ENCODE data around the gene F3.

GRCh38 chr1:94539496-94539895, 2.1 kb downstream of the F3 start:
- no peak for TF ChIP-seq RAD21 (IDR thresholded peaks at IDR 0.05; ENCODE audit: low read length)
- no peak for TF ChIP-seq ZBTB33 (IDR thresholded peaks at IDR 0.05; ENCODE audit: borderline replicate concordance, low read depth)
- no peak for TF ChIP-seq REST (IDR thresholded peaks at IDR 0.05; ENCODE audit: low read depth, low read length)
- TF ChIP-seq, protein P1, sequence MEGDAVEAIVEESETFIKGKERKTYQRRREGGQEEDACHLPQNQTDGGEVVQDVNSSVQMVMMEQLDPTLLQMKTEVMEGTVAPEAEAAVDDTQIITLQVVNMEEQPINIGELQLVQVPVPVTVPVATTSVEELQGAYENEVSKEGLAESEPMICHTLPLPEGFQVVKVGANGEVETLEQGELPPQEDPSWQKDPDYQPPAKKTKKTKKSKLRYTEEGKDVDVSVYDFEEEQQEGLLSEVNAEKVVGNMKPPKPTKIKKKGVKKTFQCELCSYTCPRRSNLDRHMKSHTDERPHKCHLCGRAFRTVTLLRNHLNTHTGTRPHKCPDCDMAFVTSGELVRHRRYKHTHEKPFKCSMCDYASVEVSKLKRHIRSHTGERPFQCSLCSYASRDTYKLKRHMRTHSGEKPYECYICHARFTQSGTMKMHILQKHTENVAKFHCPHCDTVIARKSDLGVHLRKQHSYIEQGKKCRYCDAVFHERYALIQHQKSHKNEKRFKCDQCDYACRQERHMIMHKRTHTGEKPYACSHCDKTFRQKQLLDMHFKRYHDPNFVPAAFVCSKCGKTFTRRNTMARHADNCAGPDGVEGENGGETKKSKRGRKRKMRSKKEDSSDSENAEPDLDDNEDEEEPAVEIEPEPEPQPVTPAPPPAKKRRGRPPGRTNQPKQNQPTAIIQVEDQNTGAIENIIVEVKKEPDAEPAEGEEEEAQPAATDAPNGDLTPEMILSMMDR (IDR thresholded peaks at IDR 0.05): no peak
- TF ChIP-seq EP300 (IDR thresholded peaks at IDR 0.05; ENCODE audit: borderline replicate concordance in 1 of 2, low read depth in 1 of 2, low read length in 1 of 2): no peak
- no peak for TF ChIP-seq GATA2 (CRISPR knock-in tag; IDR thresholded peaks at IDR 0.05)
- TF ChIP-seq RCOR1 (IDR thresholded peaks at IDR 0.05; ENCODE audit: low read length): no peak
- no peak for TF ChIP-seq NFIC (IDR thresholded peaks at IDR 0.05; ENCODE audit: borderline replicate concordance)
- peak; percentile 61 for TF ChIP-seq PBX3 (IDR thresholded peaks at IDR 0.05)
- no peak for TF ChIP-seq MAX (IDR thresholded peaks at IDR 0.05; ENCODE audit: low read depth)
